Astrocyte of the spinal cord (primary cell): ENCODE measurements around the gene PLD3.
"Not testable (repeated sequence)": the region's sequence is repeated elsewhere in the genome, so short reads cannot be mapped to it uniquely, and the experiment has no call there.

Experiments used
- DNase-seq: peaks from one replicate; pipeline ENCODE4 v3.0.0; 2011; ENCODE audit warnings: low read depth, low spot score
- H3K4me3 ChIP-seq: 2 replicates; pipeline ENCODE4 v1.5.1; 2011; ENCODE audit warnings: low read depth, mild to moderate bottlenecking, low read length, moderate library complexity
- in situ Hi-C: cut with HindIII; loops from 2 replicates; pipeline ENCODE4 v1.10.0; 2017; ENCODE audit warnings: low sequenced_read_pairs
- TF ChIP-seq, protein P1 (sequence below): IDR thresholded peaks from 2 replicates; pipeline ENCODE4 v1.5.1; 2012; ENCODE audit warnings: low read depth, mild to moderate bottlenecking, low read length, inconsistent platforms

PLD3 gene

GRCh38 chr19:40369797-40370196 lies 21.3 kb downstream of the PLD3 start:
- H3K4me3 ChIP-seq, result no peak overlapping the region
- in situ Hi-C loops, result no loop called here
- TF ChIP-seq, protein P1, sequence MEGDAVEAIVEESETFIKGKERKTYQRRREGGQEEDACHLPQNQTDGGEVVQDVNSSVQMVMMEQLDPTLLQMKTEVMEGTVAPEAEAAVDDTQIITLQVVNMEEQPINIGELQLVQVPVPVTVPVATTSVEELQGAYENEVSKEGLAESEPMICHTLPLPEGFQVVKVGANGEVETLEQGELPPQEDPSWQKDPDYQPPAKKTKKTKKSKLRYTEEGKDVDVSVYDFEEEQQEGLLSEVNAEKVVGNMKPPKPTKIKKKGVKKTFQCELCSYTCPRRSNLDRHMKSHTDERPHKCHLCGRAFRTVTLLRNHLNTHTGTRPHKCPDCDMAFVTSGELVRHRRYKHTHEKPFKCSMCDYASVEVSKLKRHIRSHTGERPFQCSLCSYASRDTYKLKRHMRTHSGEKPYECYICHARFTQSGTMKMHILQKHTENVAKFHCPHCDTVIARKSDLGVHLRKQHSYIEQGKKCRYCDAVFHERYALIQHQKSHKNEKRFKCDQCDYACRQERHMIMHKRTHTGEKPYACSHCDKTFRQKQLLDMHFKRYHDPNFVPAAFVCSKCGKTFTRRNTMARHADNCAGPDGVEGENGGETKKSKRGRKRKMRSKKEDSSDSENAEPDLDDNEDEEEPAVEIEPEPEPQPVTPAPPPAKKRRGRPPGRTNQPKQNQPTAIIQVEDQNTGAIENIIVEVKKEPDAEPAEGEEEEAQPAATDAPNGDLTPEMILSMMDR, result no peak
- no peak for DNase-seq

GRCh38 chr19:40370253-40370652 lies 21.8 kb downstream of the PLD3 start:
- DNase-seq, H3K4me3 ChIP-seq, in situ Hi-C loops: not testable (repeated sequence)

DNA sequence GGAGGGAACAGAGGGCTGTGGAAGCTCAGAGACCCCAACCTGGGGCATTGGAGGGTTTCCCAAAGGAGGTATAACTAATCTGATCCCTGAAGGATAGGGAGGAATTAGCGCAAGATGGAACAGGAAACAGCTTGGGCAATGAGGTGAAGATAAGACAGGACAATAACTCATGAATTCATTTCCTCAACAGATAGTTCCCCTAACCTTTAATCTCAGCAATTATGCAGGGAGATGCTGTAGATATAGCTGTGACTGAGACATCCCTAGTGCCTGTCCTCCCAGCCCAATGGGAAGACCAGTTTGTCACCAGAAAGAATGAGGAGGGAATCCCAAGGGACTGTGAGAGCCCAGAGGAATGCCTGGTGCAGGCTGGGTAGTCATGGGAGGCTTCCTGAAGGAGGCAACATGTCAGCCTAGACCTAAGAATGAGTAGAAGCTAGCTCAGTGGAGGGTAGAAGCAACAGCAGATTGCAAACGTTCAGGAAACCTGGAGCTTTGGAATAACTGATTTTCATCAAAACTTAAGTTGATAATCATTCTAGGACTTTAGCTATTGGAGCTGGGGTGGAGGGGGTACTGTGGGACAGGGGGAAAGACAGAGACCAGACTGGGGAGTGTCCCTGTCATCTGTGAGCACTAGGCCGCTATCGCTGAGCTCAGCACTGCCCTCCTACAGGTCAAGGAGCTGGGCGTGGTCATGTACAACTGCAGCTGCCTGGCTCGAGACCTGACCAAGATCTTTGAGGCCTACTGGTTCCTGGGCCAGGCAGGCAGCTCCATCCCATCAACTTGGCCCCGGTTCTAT lies 22.7 kb downstream of the PLD3 start:
- TF ChIP-seq, protein P1, result no peak
- no peak for DNase-seq
- in situ Hi-C loops, result no loop called here
- no peak overlapping the region for H3K4me3 ChIP-seq

DNA sequence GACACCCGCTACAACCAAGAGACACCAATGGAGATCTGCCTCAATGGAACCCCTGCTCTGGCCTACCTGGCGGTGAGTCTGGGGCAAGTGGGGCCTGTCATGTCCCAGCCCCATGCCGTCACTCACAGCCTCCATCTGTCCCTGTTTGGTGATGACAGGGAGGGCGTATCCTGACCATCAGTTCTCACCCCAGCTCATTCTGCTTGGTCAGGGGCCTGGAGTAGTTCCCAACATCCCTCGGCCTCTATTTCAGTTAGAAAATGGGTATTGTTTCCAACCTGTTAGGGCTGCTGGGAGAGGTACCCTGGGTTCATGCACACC lies 23.3 kb downstream of the PLD3 start:
- in situ Hi-C loops, result no loop called here
- no peak for DNase-seq
- TF ChIP-seq, protein P1, result no peak
- no peak overlapping the region for H3K4me3 ChIP-seq

DNA sequence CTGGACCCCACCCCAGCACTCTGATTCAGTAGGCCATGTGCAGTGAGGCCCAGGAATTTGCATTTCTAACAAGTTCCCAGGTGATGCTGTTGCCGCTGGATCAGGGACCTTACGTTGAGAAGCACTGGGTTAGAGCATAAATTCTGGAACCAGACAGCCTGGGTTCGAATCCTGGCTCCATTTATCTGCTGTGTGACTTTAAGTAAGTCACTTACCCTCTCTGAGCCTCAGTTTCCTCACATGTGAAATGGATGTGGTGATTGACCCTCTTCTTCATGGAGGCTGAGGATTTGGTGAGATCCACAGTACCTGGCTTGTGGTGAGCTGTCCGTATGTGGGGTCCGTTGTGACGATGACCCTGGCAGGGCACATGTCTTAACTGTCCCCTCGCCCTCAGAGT lies 25.6 kb downstream of the PLD3 start:
- no peak for DNase-seq
- TF ChIP-seq, protein P1, result no peak
- in situ Hi-C loops, result no loop called here
- H3K4me3 ChIP-seq, result no peak overlapping the region

- in situ Hi-C loops, result no loop called here
- TF ChIP-seq, protein P1, result no peak
Measured at GRCh38 chr19:40376286-40376862, 27.9 kb downstream of the PLD3 start.

DNA sequence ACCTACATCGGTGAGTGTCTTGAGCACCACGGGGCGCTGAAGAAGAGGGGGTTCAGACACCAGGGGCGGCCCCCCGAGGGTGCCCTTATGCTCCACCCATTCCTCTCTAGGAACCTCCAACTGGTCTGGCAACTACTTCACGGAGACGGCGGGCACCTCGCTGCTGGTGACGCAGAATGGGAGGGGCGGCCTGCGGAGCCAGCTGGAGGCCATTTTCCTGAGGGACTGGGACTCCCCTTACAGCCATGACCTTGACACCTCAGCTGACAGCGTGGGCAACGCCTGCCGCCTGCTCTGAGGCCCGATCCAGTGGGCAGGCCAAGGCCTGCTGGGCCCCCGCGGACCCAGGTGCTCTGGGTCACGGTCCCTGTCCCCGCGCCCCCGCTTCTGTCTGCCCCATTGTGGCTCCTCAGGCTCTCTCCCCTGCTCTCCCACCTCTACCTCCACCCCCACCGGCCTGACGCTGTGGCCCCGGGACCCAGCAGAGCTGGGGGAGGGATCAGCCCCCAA lies 29.4 kb downstream of the PLD3 start:
- DNase-seq, result no peak

More at GRCh38 chr19:40376286-40376862, 27.9 kb downstream of the PLD3 start:
- DNase-seq, result no peak
- no peak overlapping the region for H3K4me3 ChIP-seq

More for the DNA sequence above, 29.4 kb downstream of the PLD3 start:
- no peak overlapping the region for H3K4me3 ChIP-seq
- in situ Hi-C loops, result no loop called here
- TF ChIP-seq, protein P1, result no peak
